HG03378 (cell line): ENCODE data around the gene KCNG2.

Source experiments
- ATAC-seq: cut with Tn5 transposase; IDR thresholded peaks from one replicate; pipeline ENCODE4 v1.9.1; 2021; ENCODE audit warnings: mild to moderate bottlenecking, moderate library complexity; ENCODE audit not compliant: unreplicated experiment

The KCNG2 gene

GRCh38 chr18:79798346-79798998, 734 bp downstream of the KCNG2 start:
- ATAC-seq: no peak

DNA sequence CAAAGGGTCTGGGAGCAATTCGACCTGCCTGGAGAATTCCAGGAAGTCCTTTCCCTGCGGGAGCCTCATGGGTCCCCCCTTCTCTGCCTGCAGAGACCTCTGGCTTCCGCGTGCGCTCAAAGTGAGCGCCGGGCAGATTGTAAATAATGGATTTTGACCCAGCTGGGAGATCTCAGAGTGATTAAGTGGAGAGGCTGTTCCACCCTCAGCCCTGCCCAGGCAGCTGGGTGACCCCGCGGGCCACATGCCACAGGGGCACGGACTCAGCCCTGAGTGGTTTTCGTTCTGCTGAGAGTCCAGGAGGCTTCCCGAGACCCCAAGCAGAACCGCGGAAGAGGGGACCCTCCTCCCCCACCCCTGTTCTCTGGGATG, 1.2 kb downstream of the KCNG2 start:
- ATAC-seq: no peak

- ATAC-seq: no peak
Observed at GRCh38 chr18:79799619-79800370, 2.1 kb downstream of the KCNG2 start.

DNA sequence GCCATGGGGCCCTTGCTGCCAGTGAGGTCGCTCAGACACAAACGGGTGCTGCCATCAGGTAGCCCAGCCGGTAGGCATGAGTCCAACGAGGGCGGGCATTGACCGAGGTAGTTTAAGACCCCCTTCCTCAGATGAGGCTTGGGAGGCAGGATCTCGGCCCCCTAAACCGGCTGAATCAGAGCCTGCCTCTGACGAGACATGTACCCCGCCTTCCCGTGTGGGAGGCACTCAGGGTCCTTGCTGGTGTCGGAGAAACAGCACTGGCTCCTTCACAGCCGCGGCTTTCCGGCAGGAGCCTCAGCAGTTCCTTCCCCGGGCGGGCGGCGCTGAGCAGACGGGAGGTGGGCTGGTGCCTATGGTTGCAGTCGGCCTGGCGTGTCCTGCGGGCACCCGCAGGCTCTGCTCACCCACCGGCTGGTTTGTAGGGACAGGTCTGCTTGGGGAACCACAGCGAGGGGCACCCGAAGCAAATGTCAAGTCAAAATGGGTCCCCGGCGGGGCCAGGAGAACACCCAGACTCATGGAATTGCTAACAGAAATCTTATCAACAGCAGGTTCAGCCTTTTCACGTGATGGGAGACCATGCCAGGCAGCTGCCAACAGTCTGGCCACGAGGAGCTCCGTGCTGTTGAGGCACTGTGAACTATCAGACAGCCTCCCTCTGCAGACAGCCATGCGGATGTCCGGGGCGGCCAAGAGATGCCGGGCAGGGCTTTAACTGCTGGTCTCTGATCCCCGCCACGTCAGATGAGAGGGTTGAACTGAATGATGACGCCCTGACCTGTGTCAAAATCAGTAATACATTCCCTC, 2.8 kb downstream of the KCNG2 start:
- ATAC-seq: no peak

- no peak for ATAC-seq
Observed at GRCh38 chr18:79801217-79801616, 3.5 kb downstream of the KCNG2 start.

- no peak for ATAC-seq
Observed at GRCh38 chr18:79801641-79802040, 3.9 kb downstream of the KCNG2 start.

DNA sequence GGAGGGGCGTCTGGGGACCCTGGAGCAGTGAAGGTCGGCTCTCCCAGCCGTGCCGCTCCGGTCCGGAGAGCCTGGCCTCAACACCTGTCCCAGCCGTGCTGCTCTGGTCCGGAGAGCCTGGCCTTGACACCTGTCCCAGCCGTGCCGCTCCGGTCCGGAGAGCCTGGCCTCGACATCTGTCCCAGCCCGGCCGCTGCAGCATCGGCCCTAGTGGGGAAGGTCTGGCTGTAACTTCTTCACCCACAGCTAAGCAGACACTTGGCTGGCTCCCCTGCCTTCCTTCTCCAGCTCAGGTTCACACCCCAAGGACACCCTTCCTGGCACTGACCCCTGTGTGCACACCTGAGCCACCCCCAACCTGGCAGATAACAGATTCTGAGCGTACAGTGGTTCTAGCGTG, 4.6 kb downstream of the KCNG2 start:
- ATAC-seq: no peak

DNA sequence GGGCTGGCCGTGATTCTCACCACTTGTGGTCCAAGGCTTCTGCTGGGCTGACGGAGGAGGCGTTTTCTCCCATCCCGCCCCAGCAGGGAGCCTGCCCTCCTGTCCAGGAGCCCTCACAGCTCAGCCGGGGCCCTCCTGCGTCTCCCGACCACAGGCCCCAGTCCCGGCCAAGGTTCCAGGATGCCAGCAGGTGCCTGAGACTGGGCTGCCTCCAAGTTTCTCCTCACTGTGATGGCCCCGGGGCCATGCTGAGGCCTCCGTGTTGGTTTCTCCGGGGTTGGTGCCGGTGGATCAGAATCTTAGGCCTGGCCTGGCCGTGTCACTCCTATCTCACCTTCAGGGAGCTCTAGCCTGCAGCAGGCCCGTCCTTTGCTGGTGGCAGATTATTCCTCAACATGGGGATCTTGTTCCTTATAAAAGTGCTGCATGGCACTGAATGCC, 5.9 kb downstream of the KCNG2 start:
- ATAC-seq: no peak

DNA sequence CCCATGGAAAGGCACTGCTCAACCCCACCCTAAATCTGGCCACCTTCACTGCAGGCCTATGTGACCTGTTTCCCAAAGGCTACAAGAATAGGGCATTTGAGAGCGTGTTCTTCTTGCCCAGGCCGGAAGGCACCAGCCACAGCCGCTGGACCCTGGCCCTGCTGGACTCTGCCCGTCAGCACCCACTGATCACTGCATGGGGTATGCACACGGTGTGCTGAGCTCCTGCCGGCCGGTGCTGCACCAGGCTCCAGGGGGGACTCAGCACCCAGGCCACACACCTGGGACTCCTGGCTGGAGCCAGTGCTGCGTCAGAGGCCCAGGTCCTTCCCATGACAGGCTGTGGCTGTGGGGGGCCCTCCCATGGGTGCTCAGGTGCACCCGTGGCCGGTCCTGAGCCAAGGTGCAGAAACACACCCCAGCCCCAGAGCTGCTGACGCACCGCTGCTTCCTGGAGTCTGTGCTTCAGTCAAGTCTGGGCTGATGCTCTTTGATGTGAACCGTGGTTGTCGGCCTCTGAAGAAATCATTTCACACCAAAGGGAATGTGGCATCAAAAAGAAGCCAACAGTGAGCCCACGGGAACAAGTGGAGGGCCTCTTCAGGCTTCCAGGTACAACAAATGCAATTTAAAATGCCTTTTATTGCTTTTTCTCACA, 6.5 kb downstream of the KCNG2 start:
- no peak for ATAC-seq

GRCh38 chr18:79805211-79805887, 7.6 kb downstream of the KCNG2 start:
- ATAC-seq: no peak

- ATAC-seq: no peak
Observed at GRCh38 chr18:79805926-79806487, 8.3 kb downstream of the KCNG2 start.

- no peak for ATAC-seq
Observed at GRCh38 chr18:79806976-79807841, 9.5 kb downstream of the KCNG2 start.

GRCh38 chr18:79809482-79810192, 11.9 kb downstream of the KCNG2 start:
- no peak for ATAC-seq

- no peak for ATAC-seq
Observed at GRCh38 chr18:79812052-79812451, 14.3 kb downstream of the KCNG2 start.

DNA sequence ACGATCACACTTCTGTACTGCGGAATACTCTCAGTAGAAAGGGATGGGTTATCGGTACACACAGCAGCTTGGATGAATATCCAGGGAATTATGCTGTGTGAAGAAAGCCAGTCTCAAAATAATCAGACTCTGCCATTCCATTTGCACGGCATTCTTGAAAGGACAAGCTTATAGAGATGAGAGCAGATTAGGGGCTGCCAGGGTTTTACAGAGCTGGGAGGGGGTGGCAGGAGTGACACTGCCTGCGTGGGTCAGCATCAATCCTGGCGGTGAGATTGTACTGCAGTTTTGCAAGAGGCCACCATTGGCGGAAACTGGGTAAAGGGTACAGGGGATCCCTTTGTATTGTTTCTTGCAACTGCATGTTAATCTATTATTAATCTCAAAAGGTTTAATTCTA, 16.6 kb downstream of the KCNG2 start:
- no peak for ATAC-seq

GRCh38 chr18:79815657-79816056, 17.9 kb downstream of the KCNG2 start:
- no peak for ATAC-seq

DNA sequence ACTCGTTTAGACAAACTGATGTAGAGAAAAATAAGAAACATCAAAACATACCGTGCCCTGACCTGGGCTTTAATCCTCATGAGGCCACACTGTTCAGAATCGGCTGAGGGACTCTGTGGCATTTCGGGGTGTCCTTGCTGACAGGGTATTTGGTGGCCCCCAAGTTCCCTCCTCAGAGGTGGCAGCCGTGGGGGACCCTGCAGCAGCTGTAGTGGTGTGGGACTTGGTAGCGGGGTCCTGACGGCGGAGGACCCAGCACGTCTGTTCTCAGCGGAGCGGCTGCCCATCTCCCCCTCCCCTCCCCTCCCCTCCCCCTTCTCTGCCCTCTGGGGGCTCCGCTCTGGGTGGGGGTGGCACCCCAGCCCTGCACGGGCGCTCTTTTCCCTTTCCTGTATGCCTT, 18.4 kb downstream of the KCNG2 start:
- no peak for ATAC-seq

- ATAC-seq: no peak
Observed at GRCh38 chr18:79816981-79817606, 19.4 kb downstream of the KCNG2 start.
